Nephron progenitor cell (in vitro differentiated cells): ENCODE measurements around the gene PSMD11.

Source experiments
- DNase-seq: peaks from one replicate; pipeline ENCODE4 v3.0.0; 2021
- H3K27ac Mint-ChIP-seq: 2 replicates; pipeline ENCODE4 v1.8.0; 2021; ENCODE audit warnings: mild to moderate bottlenecking, moderate library complexity, mixed read lengths
- H3K27me3 Mint-ChIP-seq: 2 replicates; pipeline ENCODE4 v1.8.0; 2021; ENCODE audit warnings: mild to moderate bottlenecking, low read depth, mixed read lengths; ENCODE audit not compliant: poor library complexity
- H3K36me3 Mint-ChIP-seq: 2 replicates; pipeline ENCODE4 v1.8.0; 2021; ENCODE audit warnings: low read depth, mixed read lengths
- H3K4me1 Mint-ChIP-seq: 2 replicates; pipeline ENCODE4 v1.8.0; 2021; ENCODE audit warnings: mixed read lengths
- H3K4me3 Mint-ChIP-seq: 2 replicates; pipeline ENCODE4 v1.8.0; 2021; ENCODE audit warnings: mild to moderate bottlenecking, moderate library complexity, mixed read lengths
- H3K9me3 Mint-ChIP-seq: 2 replicates; pipeline ENCODE4 v1.8.0; 2021; ENCODE audit warnings: mild to moderate bottlenecking, moderate library complexity, mixed read lengths
- TF ChIP-seq, protein P1 (sequence below): fragments of 200-600 bp; sonication (generic); IDR thresholded peaks from 2 replicates; pipeline ENCODE4 v1.5.0; 2021; ENCODE audit warnings: antibody characterized with exemption

The PSMD11 gene

DNA sequence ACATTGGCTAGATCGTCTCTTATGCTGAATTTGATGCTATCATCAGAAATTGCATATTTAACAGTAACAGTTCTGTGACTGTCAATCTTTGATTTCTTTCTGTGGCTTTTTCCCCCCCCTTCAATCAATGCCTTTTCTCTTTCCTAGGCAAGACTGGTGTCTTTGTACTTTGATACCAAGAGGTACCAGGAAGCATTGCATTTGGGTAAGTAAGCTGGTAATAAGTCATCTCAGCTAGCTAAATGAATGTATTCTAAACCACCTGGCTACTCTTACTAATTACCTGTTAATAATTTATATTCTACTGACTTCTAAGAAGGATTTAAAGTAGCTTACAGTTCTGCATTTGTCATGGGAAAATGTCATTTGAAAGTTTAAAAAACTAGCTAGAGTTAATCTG is 20.1 kb downstream of the PSMD11 start:
- no peaks in the 10 kb centered on the region for H3K4me1 Mint-ChIP-seq
- H3K36me3 Mint-ChIP-seq: peaks cover 65% of the 10 kb centered on the region
- DNase-seq: no peak

DNA sequence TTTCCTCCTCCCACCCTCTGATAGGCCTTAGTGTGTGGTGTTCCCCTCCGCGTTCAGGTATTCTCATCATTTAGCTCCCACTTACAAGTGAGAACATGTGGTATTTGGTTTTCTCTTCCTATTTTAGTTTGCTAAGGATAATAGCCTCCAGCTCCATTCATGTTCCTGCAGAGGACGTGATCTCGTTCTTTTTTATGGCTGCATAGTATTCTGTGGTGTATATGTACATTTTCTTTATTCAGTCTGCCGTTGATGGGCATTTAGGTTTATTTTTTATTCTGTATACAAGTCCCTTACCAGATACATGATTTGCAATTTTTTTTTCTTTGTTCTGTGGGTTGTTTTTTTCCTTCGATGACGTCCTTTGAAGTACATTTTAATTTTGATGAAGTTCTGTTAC is 23.6 kb downstream of the PSMD11 start:
- H3K36me3 Mint-ChIP-seq: peaks cover 59% of the 10 kb centered on the region
- TF ChIP-seq, protein P1, sequence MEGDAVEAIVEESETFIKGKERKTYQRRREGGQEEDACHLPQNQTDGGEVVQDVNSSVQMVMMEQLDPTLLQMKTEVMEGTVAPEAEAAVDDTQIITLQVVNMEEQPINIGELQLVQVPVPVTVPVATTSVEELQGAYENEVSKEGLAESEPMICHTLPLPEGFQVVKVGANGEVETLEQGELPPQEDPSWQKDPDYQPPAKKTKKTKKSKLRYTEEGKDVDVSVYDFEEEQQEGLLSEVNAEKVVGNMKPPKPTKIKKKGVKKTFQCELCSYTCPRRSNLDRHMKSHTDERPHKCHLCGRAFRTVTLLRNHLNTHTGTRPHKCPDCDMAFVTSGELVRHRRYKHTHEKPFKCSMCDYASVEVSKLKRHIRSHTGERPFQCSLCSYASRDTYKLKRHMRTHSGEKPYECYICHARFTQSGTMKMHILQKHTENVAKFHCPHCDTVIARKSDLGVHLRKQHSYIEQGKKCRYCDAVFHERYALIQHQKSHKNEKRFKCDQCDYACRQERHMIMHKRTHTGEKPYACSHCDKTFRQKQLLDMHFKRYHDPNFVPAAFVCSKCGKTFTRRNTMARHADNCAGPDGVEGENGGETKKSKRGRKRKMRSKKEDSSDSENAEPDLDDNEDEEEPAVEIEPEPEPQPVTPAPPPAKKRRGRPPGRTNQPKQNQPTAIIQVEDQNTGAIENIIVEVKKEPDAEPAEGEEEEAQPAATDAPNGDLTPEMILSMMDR: no peak
- no peaks in the 10 kb centered on the region for H3K27me3 Mint-ChIP-seq
- H3K4me1 Mint-ChIP-seq: no peaks in the 10 kb centered on the region
- H3K9me3 Mint-ChIP-seq: no peaks in the 10 kb centered on the region
- no peak overlapping the region for H3K4me3 Mint-ChIP-seq
- H3K27ac Mint-ChIP-seq: no peak overlapping the region
- no peak for DNase-seq

More for the DNA sequence above, 20.1 kb downstream of the PSMD11 start:
- Mint-ChIP-seq H3K9me3 (no peaks in the 10 kb centered on the region), H3K27me3 (no peaks in the 10 kb centered on the region), H3K4me3 (no peak overlapping the region), H3K27ac (no peak overlapping the region)
- TF ChIP-seq, protein P1: no peak

DNA sequence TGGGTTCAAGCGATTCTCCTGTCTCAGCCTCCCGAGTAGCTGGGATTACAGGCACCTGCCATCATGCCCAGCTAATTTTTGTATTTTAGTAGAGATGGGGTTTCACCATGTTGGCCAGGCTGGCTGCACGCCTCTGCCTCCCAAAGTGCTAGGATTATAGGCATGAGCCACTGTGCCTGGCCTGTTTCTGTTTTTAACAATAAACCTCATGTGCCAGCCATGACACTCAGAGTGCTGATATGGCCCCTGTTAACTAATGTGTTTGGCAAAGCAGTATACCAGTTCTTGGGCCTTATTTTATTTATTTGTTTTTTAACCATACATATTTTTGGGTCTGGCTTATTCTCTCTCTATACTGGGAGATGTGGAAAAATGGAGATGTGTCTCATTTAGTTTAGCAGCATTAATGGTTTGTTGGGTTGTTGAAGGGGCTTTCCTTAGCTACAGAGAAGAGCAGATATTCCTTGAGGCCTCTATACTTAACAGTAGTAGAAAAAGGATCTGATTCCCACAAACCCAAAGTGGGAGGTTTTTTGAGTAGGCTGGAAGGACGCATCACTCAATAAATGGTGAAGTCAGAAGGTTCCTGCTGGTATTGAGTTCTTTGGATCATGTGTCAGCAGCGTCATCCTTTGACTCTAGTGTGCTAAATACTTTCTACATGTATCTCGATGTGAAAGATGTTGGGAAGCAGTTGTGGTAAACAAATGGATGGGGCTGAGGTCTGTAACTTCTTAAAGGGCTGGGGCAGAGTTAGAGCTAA is 26.3 kb downstream of the PSMD11 start:
- TF ChIP-seq, protein P1: no peak
- Mint-ChIP-seq H3K4me3 (no peak overlapping the region), H3K27me3 (no peaks in the 10 kb centered on the region), H3K36me3 (peaks cover 82% of the 10 kb centered on the region), H3K9me3 (no peaks in the 10 kb centered on the region), H3K4me1 (no peaks in the 10 kb centered on the region), H3K27ac (no peak overlapping the region)
- no peak for DNase-seq

DNA sequence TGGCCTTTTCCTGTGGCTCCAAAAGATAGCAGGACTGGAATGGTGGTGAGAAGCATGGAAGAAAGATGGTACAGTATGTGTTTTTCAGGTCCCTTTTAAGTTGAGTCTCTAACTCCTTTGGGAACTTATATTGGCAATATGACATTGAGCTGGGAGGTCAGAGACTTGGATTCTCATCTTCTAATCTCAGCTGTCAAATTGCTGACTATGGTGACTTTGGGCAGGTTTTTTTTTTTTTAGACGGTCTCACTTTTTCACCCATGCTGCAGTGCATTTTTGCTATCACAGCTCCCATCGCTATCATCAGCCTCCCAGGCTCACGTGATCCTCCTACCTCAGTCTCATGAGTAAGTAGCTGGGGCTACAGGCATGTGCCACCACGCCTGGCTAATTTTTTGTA is 27.3 kb downstream of the PSMD11 start:
- Mint-ChIP-seq H3K4me1 (no peaks in the 10 kb centered on the region), H3K9me3 (no peaks in the 10 kb centered on the region), H3K27ac (no peak overlapping the region), H3K36me3 (peaks cover 80% of the 10 kb centered on the region), H3K4me3 (no peak overlapping the region), H3K27me3 (no peaks in the 10 kb centered on the region)
- TF ChIP-seq, protein P1: no peak
- DNase-seq: no peak

DNA sequence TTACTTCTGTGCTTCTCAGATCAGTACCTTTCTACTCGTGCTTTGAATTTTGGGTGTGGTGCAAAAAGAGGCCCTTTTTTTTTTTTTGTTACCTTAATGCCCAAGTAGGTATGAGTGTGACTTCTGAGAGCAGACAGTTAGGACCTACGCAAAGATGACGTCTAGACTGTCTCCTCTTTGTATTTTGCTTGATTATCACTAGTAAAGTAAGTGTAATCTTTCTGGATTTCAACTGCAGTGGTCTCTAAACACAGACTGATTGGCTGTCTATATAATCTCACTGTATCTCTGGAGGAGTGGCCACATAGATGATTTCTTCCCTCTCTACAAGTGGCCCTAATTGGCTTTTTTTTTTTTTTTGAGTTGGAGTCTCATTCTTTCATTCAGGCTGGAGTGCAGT is 30.9 kb downstream of the PSMD11 start:
- Mint-ChIP-seq H3K4me3 (no peak overlapping the region), H3K27ac (no peak overlapping the region), H3K27me3 (no peaks in the 10 kb centered on the region), H3K4me1 (no peaks in the 10 kb centered on the region), H3K9me3 (no peaks in the 10 kb centered on the region), H3K36me3 (peaks cover 84% of the 10 kb centered on the region)
- no peak for DNase-seq
- TF ChIP-seq, protein P1: no peak

DNA sequence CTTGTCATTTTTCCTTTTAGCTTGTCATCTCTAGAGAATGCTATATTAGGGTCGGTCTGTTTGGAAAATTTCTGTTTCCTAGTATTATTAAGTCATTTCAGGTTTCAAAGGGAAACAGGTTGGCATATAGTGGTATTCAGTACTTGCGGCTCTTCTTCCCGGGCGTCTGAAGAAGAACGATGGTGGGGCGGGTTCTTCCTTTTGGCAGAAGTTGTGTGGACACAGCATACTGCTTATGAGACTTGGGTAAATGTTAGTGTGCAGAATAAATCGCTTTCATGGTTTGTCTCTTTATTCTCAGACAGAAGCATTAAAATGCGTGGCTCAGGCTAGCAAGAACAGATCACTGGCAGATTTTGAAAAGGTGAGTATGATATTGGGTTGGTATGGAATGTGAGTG is 32.9 kb downstream of the PSMD11 start:
- DNase-seq: no peak
- no peaks in the 10 kb centered on the region for H3K9me3 Mint-ChIP-seq
- peaks cover 70% of the 10 kb centered on the region for H3K36me3 Mint-ChIP-seq
- no peak overlapping the region for H3K27ac Mint-ChIP-seq
- H3K4me3 Mint-ChIP-seq: no peak overlapping the region
- H3K27me3 Mint-ChIP-seq: no peaks in the 10 kb centered on the region
- TF ChIP-seq, protein P1: no peak
- peaks cover under 1% of the 10 kb centered on the region for H3K4me1 Mint-ChIP-seq
